ENCODE measurements around the gene WSCD1. TPM values are rescaled to one million over a fixed set of nuclear protein-coding genes. Genes with fewer than 3 reads are reported as not detected.

The WSCD1 gene
- total RNA-seq, 3 donors from 2014 or later (not counting 1 experiment from before 2014, with no cell fraction given) = 0.47 to 2.1 (median 1.9) TPM

- no peaks in the 10 kb centered on the region for H3K36me3 Mint-ChIP-seq
- no peaks in the 10 kb centered on the region for H3K4me1 Mint-ChIP-seq
- no peak overlapping the region for H3K4me3 Mint-ChIP-seq
- 85% methylated on average over 5 of the region's 5 CpGs for WGBS (ENCODE audit: insufficient coverage)
- no peaks in the 10 kb centered on the region for H3K9me3 Mint-ChIP-seq
- ATAC-seq (no peak), DNase-seq (no peak)
- Histone ChIP-seq H3K36me3 (ENCODE audit: control insufficient read depth, insufficient read depth, low read length) (no peaks in the 10 kb centered on the region), H3K4me3 (ENCODE audit: low read length) (no peak overlapping the region), H3K27ac (ENCODE audit: low read length) (no peak overlapping the region), H3K9me3 (ENCODE audit: control insufficient read depth, insufficient read depth, low read length) (no peaks in the 10 kb centered on the region), H3K4me1 (ENCODE audit: control insufficient read depth, insufficient read depth, low read length) (no peaks in the 10 kb centered on the region), H3K27me3 (ENCODE audit: control insufficient read depth, insufficient read depth, low read length) (no peaks in the 10 kb centered on the region)
- intact Hi-C loops (cut with micrococcal nuclease) = no loop called here
- no peak overlapping the region for H3K27ac Mint-ChIP-seq
- no peak for TF ChIP-seq CTCF (IDR thresholded peaks at IDR 0.05)
- H3K27me3 Mint-ChIP-seq (ENCODE audit: low read depth in 2 of 2) = peaks cover 0 to 5% of the 10 kb centered on the region in 2 donors
Measured at GRCh38 chr17:6077752-6078151, 7.6 kb downstream of the WSCD1 start.

GRCh38 chr17:6078458-6078871, 8.3 kb downstream of the WSCD1 start:
- Histone ChIP-seq H3K27ac (ENCODE audit: low read length) (no peak overlapping the region), H3K9me3 (ENCODE audit: control insufficient read depth, insufficient read depth, low read length) (no peaks in the 10 kb centered on the region), H3K4me3 (ENCODE audit: low read length) (no peak overlapping the region), H3K27me3 (ENCODE audit: control insufficient read depth, insufficient read depth, low read length) (no peaks in the 10 kb centered on the region), H3K36me3 (ENCODE audit: control insufficient read depth, insufficient read depth, low read length) (no peaks in the 10 kb centered on the region), H3K4me1 (ENCODE audit: control insufficient read depth, insufficient read depth, low read length) (no peaks in the 10 kb centered on the region)
- ATAC-seq (no peak), DNase-seq (no peak)
- peaks cover 0 to 5% of the 10 kb centered on the region in 2 donors for H3K27me3 Mint-ChIP-seq (ENCODE audit: low read depth in 2 of 2)
- H3K9me3 Mint-ChIP-seq = no peaks in the 10 kb centered on the region
- 94% methylated on average over 9 of the region's 9 CpGs for whole genome bisulfite sequencing (ENCODE audit: insufficient coverage)
- intact Hi-C loops (cut with micrococcal nuclease) = no loop called here
- no peak overlapping the region for H3K4me3 Mint-ChIP-seq
- H3K27ac Mint-ChIP-seq = no peak overlapping the region
- no peak for TF ChIP-seq CTCF (IDR thresholded peaks at IDR 0.05)
- no peaks in the 10 kb centered on the region for H3K36me3 Mint-ChIP-seq
- H3K4me1 Mint-ChIP-seq = no peaks in the 10 kb centered on the region

DNA sequence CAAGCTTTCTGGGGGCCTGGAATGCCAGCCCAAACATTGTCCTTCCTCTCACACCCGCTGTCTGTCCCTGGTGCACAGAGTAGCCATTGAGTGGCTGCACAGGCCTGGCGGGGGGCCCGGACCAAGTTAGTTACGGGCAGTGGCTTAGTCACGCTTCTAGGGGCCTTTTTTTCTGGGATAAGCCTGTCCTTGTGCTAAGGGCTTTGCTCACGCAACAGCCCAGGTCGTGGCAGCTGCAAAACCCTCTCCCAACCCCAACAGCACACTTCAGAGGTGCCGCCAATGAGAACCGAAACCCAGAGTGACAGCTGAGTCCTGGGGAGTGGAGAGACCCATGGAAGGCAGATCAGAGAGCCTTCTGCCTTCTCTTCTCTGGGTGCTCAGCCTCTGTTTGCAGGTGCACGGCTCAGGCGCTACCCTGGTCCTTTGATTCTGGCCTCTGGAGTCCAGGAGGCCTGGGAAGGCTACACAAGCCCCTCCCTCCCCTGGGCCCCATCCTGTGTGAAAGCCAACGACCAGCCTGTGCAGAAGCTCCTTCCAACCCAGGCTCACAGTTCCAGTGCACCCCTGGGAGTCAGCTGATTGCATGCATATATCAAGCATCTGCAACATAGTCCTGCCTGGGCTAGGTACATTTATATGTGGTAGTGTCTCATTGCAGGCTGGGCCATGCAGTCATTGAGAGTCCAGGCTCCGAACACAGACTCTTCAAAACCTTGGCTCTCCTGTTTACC, 9.1 kb downstream of the WSCD1 start:
- Mint-ChIP-seq H3K36me3 (no peaks in the 10 kb centered on the region), H3K27ac (no peak overlapping the region), H3K4me1 (no peaks in the 10 kb centered on the region), H3K27me3 (ENCODE audit: low read depth in 2 of 2) (peaks cover 0 to 4% of the 10 kb centered on the region in 2 donors), H3K9me3 (no peaks in the 10 kb centered on the region), H3K4me3 (no peak overlapping the region)
- no peaks in the 10 kb centered on the region for H3K9me3 ChIP-seq (ENCODE audit: control insufficient read depth, insufficient read depth, low read length)
- intact Hi-C loops (cut with micrococcal nuclease) = no loop called here
- DNase-seq = no peak
- 83% methylated on average over 13 of the region's 13 CpGs for WGBS (ENCODE audit: insufficient coverage)
- no peak overlapping the region for H3K27ac ChIP-seq (ENCODE audit: low read length)
- H3K27me3 ChIP-seq (ENCODE audit: control insufficient read depth, insufficient read depth, low read length) = no peaks in the 10 kb centered on the region
- H3K36me3 ChIP-seq (ENCODE audit: control insufficient read depth, insufficient read depth, low read length) = no peaks in the 10 kb centered on the region
- H3K4me1 ChIP-seq (ENCODE audit: control insufficient read depth, insufficient read depth, low read length) = no peaks in the 10 kb centered on the region
- no peak overlapping the region for H3K4me3 ChIP-seq (ENCODE audit: low read length)
- no peak for ATAC-seq
- no peak for TF ChIP-seq CTCF (IDR thresholded peaks at IDR 0.05)

DNA sequence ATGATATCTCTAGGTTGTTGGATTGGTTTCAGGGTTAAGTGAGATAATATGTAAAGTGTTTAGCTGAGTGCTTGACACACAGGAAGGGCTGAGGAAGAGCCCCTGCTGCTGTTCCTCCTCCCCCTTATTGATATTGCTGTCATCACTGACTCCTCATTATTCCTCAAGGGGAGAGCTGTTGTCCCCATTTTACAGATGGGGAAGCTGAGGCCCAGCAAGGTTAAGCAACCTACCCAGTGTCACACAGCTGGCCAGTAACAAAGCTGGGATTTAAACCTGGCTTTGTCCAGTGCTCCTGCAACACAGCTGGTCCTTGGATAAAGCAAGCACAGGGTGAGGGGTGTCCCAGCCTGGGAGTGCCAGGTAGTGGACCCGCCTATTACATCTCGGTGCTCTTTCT, 9.8 kb downstream of the WSCD1 start:
- H3K4me3 Mint-ChIP-seq = no peak overlapping the region

More for the DNA sequence above, 9.8 kb downstream of the WSCD1 start:
- DNase-seq (no peak), ATAC-seq (no peak)
- intact Hi-C loops (cut with micrococcal nuclease) = no loop called here
- no peak overlapping the region for H3K4me3 ChIP-seq (ENCODE audit: low read length)
- no peaks in the 10 kb centered on the region for H3K27me3 ChIP-seq (ENCODE audit: control insufficient read depth, insufficient read depth, low read length)
- no peak for TF ChIP-seq CTCF (IDR thresholded peaks at IDR 0.05)
- no peaks in the 10 kb centered on the region for H3K9me3 Mint-ChIP-seq
- 92% methylated on average over 2 of the region's 2 CpGs for WGBS (ENCODE audit: insufficient coverage)
- H3K27me3 Mint-ChIP-seq (ENCODE audit: low read depth in 2 of 2) = peaks cover 0 to 2% of the 10 kb centered on the region in 2 donors
- no peaks in the 10 kb centered on the region for H3K9me3 ChIP-seq (ENCODE audit: control insufficient read depth, insufficient read depth, low read length)
- no peaks in the 10 kb centered on the region for H3K36me3 Mint-ChIP-seq
- H3K27ac ChIP-seq (ENCODE audit: low read length) = no peak overlapping the region
- H3K36me3 ChIP-seq (ENCODE audit: control insufficient read depth, insufficient read depth, low read length) = no peaks in the 10 kb centered on the region
- no peaks in the 10 kb centered on the region for H3K4me1 Mint-ChIP-seq
- no peak overlapping the region for H3K27ac Mint-ChIP-seq
- H3K4me1 ChIP-seq (ENCODE audit: control insufficient read depth, insufficient read depth, low read length) = no peaks in the 10 kb centered on the region
